Stimulated activated CD4-positive, alpha-beta T cell treated with anti-CD3 and anti-CD28 coated beads, Interleukin-1b, Interleukin-23, amount 100 ng/mL, for 1 hour (primary cell): ENCODE data around the gene NTMT1.
"Not testable (repeated sequence)": the region's sequence is repeated elsewhere in the genome, so short reads cannot be mapped to it uniquely, and the experiment has no call there.

Experiments
- DNase-seq, 2 donors: peaks; one replicate each; pipeline ENCODE4 v3.0.0-alpha.2; 2020; ENCODE audit warnings: low read depth in 2 of 2

NTMT1 gene

DNA sequence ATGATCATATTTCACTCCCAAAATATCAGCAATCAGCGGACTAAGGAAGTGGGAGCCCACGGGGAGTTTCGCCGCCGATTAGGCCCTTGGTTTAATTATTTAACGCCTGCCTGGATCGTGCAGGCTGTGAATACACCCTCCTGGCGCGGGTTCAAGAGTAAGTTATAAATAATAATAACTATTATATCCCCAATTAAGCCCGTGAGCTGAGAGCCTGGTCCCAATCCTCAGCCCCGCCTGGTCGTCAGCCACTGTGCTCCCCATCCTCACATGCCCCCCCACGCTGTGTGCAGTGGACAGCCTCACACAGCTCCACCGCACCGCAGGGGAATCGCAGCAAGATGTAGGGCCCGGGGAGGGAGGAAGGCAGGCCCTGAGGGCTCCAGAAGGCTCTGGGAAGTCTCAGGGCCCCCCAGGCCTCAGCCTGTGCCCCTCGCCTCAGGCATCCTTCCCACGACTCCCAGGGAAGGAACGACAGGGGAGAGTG lies 28.6 kb downstream of the NTMT1 start:
- no peak for DNase-seq

GRCh38 chr9:129655154-129655553 lies 29.2 kb downstream of the NTMT1 start:
- DNase-seq, result no peak

GRCh38 chr9:129655696-129656095 lies 29.7 kb downstream of the NTMT1 start:
- no peak for DNase-seq

DNA sequence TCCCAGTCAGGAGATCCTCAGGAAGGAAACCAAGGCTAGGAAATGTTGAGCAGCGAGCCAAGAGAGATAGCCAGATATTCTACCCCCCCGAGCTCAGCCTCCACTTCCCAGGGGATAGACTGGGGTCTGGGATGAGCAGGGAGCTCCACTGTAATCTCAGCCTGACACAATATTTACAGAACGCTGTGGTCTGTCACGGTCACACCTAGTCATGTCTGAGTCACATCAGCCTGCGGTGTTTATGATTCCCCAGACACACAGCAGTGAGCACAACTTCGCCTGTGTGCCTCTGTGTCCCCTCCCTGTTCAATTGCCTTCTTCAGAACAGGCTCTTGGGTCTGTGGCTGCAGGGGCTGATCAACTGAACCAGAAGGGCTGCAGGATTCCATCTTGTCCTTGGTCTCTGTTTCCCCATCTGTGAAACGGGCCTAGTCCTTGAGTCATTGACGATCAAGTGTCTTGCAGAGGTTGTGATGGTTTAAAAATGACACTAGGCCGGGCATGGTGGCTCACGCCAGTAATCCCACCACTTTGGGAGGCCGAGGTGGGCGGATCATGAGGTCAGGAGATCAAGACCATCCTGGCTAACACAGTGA lies 30.9 kb downstream of the NTMT1 start:
- no peak for DNase-seq

- DNase-seq, result no peak
These were observed 35.1 kb downstream of the NTMT1 start for GRCh38 chr9:129661029-129661428.

DNA sequence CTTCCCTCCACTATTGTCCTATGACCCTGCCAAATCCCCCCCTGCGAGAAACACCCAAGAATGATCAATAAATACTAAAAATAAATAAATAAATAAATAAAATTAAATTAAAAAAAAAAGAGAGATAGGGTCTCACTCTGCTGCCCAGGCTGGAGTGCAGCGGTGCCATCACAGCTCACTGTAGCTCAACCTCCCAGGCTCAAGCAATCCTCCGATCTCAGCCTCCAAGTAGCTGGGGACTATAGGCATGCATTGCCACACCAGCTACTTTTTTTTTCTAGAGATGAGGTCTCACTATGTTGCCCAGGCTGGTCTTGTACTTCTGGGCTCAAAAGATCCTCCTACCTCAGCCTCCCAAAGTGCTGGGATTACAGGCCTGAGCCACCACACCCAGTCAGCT lies 36.3 kb downstream of the NTMT1 start:
- not testable (repeated sequence) for DNase-seq

DNA sequence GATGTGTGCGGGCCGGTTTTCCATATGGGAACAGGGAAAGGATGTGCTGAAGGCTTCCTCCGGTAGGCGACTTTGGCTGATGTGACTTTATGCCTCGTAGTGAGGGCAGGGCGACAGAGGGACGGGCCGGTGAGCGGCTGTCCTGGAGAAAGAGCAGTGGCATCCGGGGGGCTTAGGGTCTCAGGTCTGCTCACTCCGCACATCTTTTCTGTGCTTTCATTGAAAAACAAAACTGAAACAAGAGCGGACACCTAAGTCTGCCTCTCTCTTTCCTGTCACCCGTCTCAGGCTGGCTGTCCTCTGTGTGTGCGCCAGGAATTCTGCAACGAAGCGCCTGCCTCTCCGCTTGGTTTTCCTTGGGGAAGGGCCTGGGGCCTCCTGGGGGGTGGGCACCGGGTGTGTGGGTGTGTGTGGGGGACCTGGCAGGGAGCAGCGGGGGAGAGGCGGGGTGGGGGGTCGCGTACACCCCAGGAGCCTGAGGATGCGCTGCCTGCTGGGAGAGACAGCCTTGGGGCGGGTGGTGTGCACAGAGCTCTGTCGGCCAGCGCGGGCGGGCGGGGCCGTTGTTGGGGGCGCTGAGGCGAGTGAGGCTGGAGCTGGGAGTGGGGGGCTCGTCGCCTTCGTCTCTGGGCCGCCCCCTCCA lies 38.9 kb downstream of the NTMT1 start:
- DNase-seq, result no peak

DNA sequence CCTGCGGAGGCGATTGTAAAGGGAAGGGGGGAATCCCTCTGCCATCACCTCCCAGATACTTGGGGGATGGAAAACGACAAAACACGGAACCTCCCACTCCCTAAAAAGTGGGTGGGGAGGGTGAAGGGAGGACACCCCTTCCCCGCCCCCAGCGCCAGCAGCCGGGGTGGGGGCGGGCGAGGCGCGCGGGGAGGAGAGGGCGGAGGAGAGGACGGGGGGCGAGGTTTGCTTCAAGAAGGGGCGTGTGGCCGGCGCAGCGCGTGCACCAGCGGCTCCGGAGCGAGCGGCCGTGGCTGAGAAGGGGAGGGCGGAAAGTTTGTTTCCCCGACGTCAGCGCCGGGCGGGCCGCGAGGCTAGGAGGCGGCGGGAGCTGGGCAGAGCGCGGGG lies 39.4 kb downstream of the NTMT1 start, which contains the start of gene PRRX2:
TSS of gene PRRX2 (plus strand) at position 259 of the 387 bp plus-strand sequence. CDS start 221 bp downstream, outside the sequence.
- no peak for DNase-seq

DNA sequence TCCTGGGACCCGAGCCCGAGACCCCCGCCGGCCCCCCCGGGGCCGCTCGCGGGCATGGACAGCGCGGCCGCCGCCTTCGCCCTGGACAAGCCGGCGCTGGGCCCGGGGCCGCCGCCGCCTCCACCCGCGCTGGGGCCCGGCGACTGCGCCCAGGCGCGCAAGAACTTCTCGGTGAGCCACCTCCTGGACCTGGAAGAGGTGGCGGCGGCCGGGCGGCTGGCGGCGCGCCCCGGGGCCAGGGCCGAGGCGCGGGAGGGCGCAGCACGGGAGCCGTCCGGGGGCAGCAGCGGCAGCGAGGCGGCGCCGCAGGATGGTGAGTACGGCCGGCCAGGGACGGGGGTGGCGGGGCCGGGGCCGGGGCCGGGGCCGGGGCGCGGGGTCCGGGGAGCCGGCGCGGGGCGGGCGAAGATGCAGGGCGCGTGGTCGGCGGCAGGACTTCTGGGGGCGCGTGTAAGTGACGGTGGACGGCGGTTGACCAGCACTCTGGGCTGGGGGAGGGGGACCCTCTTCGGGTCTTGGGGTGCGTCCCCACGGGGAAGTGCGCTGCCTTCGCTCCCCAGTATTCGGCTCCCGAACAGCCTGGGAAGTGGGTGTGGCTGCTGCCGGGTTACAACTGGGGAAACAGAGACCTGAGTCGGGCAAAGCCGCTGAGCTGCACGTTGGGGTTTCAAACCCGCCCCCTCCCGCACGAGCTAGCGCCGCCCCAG lies 40.0 kb downstream of the NTMT1 start:
- DNase-seq, result no peak

DNA sequence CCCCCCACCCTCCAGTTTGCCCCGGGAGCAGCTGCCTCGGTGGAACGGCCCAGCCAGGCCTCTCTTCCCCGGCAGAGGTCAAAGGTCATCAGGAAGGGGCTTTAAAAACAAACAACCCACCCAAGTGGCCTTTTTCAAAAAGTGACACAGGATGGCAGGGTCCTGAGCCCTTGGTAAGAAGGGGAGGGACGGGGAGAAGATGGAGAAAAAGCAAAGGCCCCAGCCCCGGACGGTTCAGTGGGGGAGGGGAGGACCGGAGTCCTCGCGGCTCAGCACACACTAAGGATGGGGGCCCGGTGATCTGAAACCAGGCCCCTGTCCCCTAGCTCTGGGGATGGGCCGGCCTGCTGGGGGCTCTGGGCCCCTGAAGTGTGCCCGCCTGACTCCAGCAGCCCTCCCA lies 40.6 kb downstream of the NTMT1 start:
- no peak for DNase-seq

DNA sequence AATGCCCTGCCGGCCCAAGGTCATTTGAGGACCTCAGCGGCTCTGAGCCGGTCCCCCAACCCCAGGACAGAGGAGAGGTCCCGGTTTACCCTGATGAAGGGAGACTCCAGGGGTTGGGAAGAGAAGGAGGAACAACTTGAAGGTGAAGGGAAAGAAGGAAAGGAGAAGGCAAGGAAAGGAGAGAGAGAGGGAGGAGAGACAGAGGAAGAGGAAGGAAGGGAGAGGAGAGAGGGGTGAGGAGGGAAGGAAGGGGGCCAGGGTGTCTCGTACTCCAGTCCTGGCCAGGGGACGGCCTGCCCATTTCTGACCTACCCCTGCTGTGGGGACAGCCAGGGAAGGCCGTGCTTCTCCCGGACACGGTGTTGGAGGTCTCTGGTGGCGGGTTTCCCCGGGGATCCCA lies 41.4 kb downstream of the NTMT1 start:
- DNase-seq, result no peak

DNA sequence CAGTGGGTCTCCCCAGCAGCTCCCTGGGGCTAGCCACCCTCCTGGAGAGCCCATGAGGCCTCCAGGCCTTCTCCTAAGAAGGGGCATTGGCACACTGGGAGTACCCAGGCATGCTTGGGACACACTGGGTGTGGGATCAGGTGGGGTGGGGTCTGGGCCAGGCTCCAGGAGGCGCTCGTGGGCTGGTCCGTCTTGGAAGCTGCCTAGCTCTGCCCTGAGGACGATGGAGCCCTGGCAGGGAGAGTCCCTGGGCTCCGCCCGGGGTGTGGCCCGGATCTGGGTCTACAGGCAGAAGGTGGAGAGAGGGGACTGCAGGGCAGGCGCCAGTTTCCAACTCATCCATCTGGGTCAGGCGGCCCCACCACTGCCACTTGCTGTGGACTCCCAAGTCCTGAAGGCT lies 41.9 kb downstream of the NTMT1 start:
- no peak for DNase-seq

- no peak for DNase-seq
These were observed 43.3 kb downstream of the NTMT1 start for GRCh38 chr9:129669141-129669718.

DNA sequence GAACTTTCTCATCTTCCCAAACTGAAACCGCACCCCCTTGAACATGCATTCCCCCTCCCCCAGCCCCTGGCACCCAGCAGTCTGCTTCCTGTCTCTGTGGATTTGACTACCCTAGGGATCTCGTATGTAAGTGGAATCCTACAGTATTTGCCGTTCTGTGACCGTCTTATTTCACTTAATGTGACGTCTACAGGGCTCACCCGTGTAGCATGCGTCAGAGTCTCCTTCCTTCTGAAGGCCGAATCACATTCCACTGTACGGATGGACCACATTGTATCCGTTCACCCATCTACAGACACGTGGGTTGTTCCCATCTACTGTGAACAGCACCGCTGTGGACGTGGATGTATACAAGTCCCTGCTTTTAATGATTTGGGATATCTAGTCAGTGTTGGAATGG lies 44.0 kb downstream of the NTMT1 start:
- DNase-seq, result no peak

DNA sequence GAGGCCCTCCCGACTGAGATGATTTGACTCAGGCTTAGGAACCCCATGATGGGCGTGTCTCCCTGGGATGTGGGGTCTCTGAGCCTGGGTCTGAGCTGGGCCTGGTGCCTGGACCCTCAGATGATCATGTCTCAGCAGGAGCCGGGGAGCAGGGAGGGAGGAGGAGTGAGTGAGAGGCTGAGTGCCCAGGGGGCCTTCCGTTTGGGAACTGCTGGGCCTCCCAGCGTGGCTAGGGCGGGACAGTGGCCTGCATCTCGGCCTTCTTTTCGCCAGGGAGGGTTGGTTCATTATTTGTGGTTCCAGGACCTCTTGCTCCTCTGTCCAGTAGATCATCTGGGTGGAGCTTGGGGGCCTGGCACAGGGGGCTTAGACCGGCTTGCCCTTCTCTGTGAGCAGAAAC lies 45.1 kb downstream of the NTMT1 start:
- no peak for DNase-seq

DNA sequence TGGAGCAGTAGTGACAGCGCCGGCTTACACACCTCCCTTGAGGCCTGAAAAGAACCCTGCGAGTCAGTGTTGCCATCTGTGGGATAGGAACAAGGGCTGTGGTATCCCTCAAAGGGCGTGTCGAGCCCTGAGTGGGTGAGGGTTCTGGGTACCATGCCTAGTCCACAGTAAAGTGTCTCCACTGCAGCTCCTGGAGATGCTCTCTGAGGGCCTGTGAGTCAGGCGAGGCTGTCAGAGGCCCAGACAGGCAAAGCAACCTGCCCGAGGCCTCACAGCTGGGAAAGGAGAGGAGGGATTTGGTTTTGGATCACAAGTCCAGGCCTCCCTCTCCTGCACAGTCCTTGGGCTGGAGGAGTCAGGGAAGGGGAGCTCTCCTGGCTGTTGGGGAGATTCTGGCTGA lies 45.6 kb downstream of the NTMT1 start:
- no peak for DNase-seq

DNA sequence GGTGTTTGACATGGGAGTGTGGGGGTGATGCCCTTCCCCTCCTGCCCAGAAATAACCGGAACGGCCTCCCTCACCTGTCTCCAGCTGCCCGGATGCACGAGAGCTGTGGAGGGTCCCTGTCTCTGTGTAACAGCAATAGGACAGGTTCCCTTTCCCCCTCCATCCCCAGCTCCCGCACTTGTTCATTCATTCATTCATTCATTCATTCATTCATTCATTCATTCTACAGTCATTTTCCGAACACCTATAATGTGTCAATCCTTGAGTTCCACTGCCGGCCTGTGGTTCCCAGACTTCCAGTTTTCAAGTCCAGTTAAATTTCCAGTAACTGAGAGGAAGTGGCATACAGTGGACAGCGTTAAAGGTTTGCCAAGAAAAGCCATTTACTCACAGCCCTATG lies 46.7 kb downstream of the NTMT1 start:
- no peak for DNase-seq

DNA sequence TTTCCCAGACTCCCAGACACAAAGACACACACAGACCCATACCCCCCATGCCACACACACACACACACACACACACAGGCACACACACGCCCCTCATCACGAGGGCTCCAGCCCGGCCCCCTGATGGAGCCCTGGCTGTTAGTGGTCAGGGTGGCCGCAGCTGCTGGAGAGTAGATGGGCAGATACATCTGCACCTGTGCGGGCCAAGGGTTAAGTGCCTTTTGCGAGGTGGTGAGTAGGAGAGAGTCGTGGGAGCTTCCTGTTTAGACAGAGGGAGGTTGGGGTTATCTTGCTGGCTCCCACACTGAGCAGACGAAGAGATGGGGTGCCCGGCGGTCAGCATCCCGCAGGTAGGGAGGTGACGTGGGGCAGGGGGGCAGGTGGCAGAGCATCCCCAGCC lies 47.6 kb downstream of the NTMT1 start:
- DNase-seq, result no peak

- no peak for DNase-seq
These were observed 48.3 kb downstream of the NTMT1 start for GRCh38 chr9:129674229-129674628.

- no peak for DNase-seq
These were observed 49.7 kb downstream of the NTMT1 start for GRCh38 chr9:129675620-129676019.

GRCh38 chr9:129676287-129676686 lies 50.3 kb downstream of the NTMT1 start:
- DNase-seq, result no peak

DNA sequence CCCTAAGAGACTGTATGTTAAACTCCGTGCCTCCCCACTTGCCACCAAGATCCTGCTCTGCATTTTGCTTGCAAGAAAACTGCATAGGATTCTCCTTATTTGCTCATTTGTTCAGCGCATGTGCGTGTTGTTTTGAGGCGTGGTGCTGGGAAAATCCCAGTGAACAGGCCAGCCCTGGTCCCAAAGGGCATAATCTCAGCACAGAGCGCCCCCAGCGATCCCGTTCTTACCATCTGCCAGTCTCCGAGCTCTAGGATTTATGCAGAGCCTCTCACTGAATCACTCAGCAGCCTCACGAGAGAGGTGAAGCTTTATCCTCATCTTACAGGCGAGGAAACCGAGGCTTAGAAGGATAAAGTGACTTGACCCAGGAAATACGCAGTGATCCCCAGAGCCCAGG lies 51.0 kb downstream of the NTMT1 start:
- DNase-seq, result no peak

GRCh38 chr9:129677456-129677855 lies 51.5 kb downstream of the NTMT1 start:
- DNase-seq, result no peak
